PC-3 (cell line): ENCODE data around the gene SLC48A1. TPM values are rescaled to one million over a fixed set of nuclear protein-coding genes. Genes with fewer than 3 reads are reported as not detected.

Experiments
- ATAC-seq: fragments of 200-7000 bp; cut with Tn5 transposase; 2 replicates; pipeline ENCODE4 v1.9.1; 2020; ENCODE audit warnings: mild to moderate bottlenecking, moderate library complexity
- BruUV-seq: library from RNA; stranded (reverse); fragments of 400-500 nt; replicated peaks from 2 replicates; lab custom pipeline; 2021; lab: Mats Ljungman, UMichigan
- CTCF ChIA-PET: fragments of 300-600 bp; sonication (Branson Sonifier 250); formaldehyde crosslinking; loops from one replicate; lab custom pipeline; 2022; ENCODE audit warnings: antibody characterized with exemption; lab: Charles Lee
- POLR2A ChIA-PET: fragments of 300-600 bp; sonication (Branson Sonifier 250); formaldehyde crosslinking; loops from one replicate; lab custom pipeline; 2022; ENCODE audit warnings: antibody characterized with exemption; ENCODE audit not compliant: unreplicated experiment; lab: Charles Lee
- DNase-seq: peaks from one replicate; pipeline ENCODE4 v3.0.0-alpha.2; 2015
- H2AFZ ChIP-seq: fragments of 300-600 bp; sonication (generic); 2 replicates; pipeline ENCODE4 v1.6.0; 2016; ENCODE audit warnings: antibody characterized with exemption, low read length
- H3F3A ChIP-seq: fragments of 300-600 bp; sonication (generic); one replicate; pipeline ENCODE4 v1.6.0; 2017; ENCODE audit warnings: antibody characterized with exemption, low read length, control low read depth, mild to moderate bottlenecking; ENCODE audit not compliant: unreplicated experiment
- H3K27ac ChIP-seq: fragments of 300-600 bp; sonication (generic); 2 replicates; pipeline ENCODE4 v1.5.1; 2016; ENCODE audit warnings: mild to moderate bottlenecking, low read length
- H3K27me3 ChIP-seq: fragments of 300-600 bp; sonication (generic); 2 replicates; pipeline ENCODE4 v1.6.1; 2016; ENCODE audit warnings: low read length, mixed read lengths
- H3K36me3 ChIP-seq: fragments of 300-600 bp; sonication (generic); 2 replicates; pipeline ENCODE4 v1.6.1; 2016; ENCODE audit warnings: low read depth, mixed run types, low read length, mixed read lengths
- H3K4me1 ChIP-seq: fragments of 300-600 bp; sonication (generic); 2 replicates; pipeline ENCODE4 v1.5.1; 2016; ENCODE audit warnings: low read length; ENCODE audit not compliant: insufficient read depth
- H3K4me2 ChIP-seq: fragments of 300-600 bp; sonication (generic); 2 replicates; pipeline ENCODE4 v1.6.0; 2016; ENCODE audit warnings: low read length
- H3K4me3 ChIP-seq: fragments of 300-600 bp; sonication (generic); 2 replicates; pipeline ENCODE4 v1.5.1; 2016; ENCODE audit warnings: mild to moderate bottlenecking, low read length, mixed read lengths
- H3K79me2 ChIP-seq: fragments of 300-600 bp; sonication (generic); 2 replicates; pipeline ENCODE4 v1.6.1; 2017; ENCODE audit warnings: low read length, mixed read lengths
- H3K9ac ChIP-seq: fragments of 300-600 bp; sonication (generic); 2 replicates; pipeline ENCODE4 v1.6.0; 2016; ENCODE audit warnings: mild to moderate bottlenecking, low read length
- H3K9me2 ChIP-seq: fragments of 300-600 bp; sonication (generic); replicated peaks from 2 replicates; pipeline ENCODE4 v1.6.1; 2016; ENCODE audit warnings: mixed run types, low read length, mixed read lengths
- H3K9me3 ChIP-seq: fragments of 300-600 bp; sonication (generic); 2 replicates; pipeline ENCODE4 v1.6.1; 2016; ENCODE audit warnings: low read length, mixed read lengths
- H4K20me1 ChIP-seq: fragments of 300-600 bp; sonication (generic); 2 replicates; pipeline ENCODE4 v1.6.1; 2016; ENCODE audit warnings: low read length, mixed read lengths
- CTCF ChIP-seq: fragments of 300-600 bp; sonication (generic); conservative IDR thresholded peaks from 2 replicates; pipeline ENCODE4 v1.5.1; 2017; ENCODE audit warnings: antibody characterized with exemption, low read depth, mild to moderate bottlenecking, low read length
- EZH2 ChIP-seq: fragments of 300-600 bp; sonication (generic); IDR thresholded peaks from one replicate; pipeline ENCODE4 v1.6.1; 2017; ENCODE audit warnings: antibody characterized with exemption, mild to moderate bottlenecking, low read length; ENCODE audit not compliant: unreplicated experiment
- EZH2phosphoT487 ChIP-seq: fragments of 300-600 bp; sonication (generic); IDR thresholded peaks from 2 replicates; pipeline ENCODE4 v1.6.1; 2018; ENCODE audit warnings: mild to moderate bottlenecking, antibody characterized with exemption, low read length, borderline replicate concordance
- intact Hi-C: fragments of 100-400 bp; cut with micrococcal nuclease; formaldehyde crosslinking; loops from 2 replicates; pipeline ENCODE4 v1.9.0; 2023
- total RNA-seq: library from RNA; depleted of rRNA; stranded (reverse); fragments of >200 nt; gene quantifications from 2 replicates; pipeline ENCODE4 v1.2.3, GENCODE V29; 2014

SLC48A1 gene
- total RNA-seq, 1 experiment from 2014 or later: 21.4 TPM

DNA sequence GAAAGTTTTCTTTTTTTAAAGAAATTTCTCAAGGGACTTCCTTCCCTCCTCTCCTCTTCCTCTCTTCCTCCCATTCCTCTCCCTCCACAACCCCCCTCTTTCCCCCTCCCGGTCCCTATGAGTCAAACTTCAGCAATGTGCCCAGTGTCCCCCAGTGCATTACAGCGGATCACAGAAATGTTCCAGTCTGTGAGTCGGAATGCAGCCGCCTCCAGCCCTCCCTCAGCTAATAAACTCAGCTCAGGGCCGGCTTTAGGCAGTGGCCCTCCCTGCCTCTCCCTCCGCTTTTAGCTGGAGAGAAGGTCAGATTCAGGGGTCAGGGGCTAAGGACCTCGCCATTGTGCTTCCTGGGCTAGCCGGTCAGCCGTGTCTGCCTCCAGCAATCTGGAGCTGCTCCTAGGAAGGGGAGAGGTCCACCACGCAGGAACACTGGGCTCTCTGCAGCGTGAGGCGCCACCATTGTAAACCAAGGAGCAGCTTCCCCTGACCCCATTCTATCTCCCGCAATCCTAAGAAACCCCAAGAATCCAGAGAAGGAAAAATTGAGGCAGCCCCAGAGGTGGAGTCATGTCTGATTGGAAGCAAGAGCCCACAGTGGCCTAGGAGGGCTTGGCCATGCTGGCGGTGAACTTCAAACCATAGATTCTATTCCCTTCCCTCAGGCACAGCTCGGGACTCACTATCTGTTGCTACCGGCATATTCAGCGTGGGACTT is 47.8 kb downstream of the SLC48A1 start:
- Histone ChIP-seq H3K4me2 (peak overlapping the region; percentile 100), H3K79me2 (peaks cover 45% of the 10 kb centered on the region), H3K4me1 (peaks cover 77% of the 10 kb centered on the region), H3K27me3 (no peaks in the 10 kb centered on the region), H3K36me3 (no peaks in the 10 kb centered on the region), H3K9me2 (no peaks in the 10 kb centered on the region), H3K27ac (peak overlapping the region; percentile 92), H3F3A (peaks cover 4% of the 10 kb centered on the region), H2AFZ (peak overlapping the region; percentile 89), H4K20me1 (0 out of 2 replicates have a peak, but pooled peaks cover 19% of the 10 kb centered on the region), H3K9ac (peak overlapping the region; percentile 84), H3K9me3 (no peaks in the 10 kb centered on the region), H3K4me3 (peak overlapping the region; percentile 86)
- POLR2A ChIA-PET: interaction anchor here (0.5 to 0.9 kb wide), 5 partner anchors 8 to 1196 kb away, joined by 3 to 16 read pairs (median 8); no protein-coding TSS in a partner anchor
- CTCF ChIA-PET: interaction anchor here (0.8 to 1.1 kb wide), 4 partner anchors 15 to 115 kb away, joined by 3 to 5 read pairs (median 3); partner anchors contain the start of gene RPAP3
- DNase-seq: peak; percentile 97
- TF ChIP-seq EZH2 (no peak), EZH2phosphoT487 (no peak), CTCF (no peak)
- ATAC-seq: peak; percentile 77
- intact Hi-C loops: loop anchor here (1.0 to 10.0 kb wide), 2 partner anchors 17 to 124 kb away; no protein-coding TSS in a partner anchor
- BruUV-seq: TSS peak; percentile 75

GRCh38 chr12:47821346-47821706 is 48.3 kb downstream of the SLC48A1 start:
- ChIA-PET POLR2A (interaction anchor here (0.5 to 0.9 kb wide), 3 partner anchors 9 to 14 kb away, joined by 3 to 15 read pairs (median 8); no protein-coding TSS in a partner anchor), CTCF (interaction anchor here (1.0 to 1.1 kb wide), 2 partner anchors 16 to 115 kb away, joined by 3 read pairs; partner anchors contain the start of gene RPAP3)
- TF ChIP-seq CTCF (no peak), EZH2 (no peak), EZH2phosphoT487 (no peak)
- H3K9ac ChIP-seq: no peak overlapping the region
- peaks cover 4% of the 10 kb centered on the region for H3F3A ChIP-seq
- no peaks in the 10 kb centered on the region for H3K27me3 ChIP-seq
- no peak overlapping the region for H3K4me3 ChIP-seq
- ATAC-seq (no peak), DNase-seq (no peak)
- H3K9me2 ChIP-seq: no peaks in the 10 kb centered on the region
- no TSS peak for BruUV-seq
- peaks cover 40% of the 10 kb centered on the region for H3K79me2 ChIP-seq
- H2AFZ ChIP-seq: no peak overlapping the region
- H3K27ac ChIP-seq: peak overlapping the region; percentile 92
- no peaks in the 10 kb centered on the region for H3K36me3 ChIP-seq
- intact Hi-C loops: loop anchor here (10.0 kb wide), 1 partner anchor 123 kb away; no protein-coding TSS in a partner anchor
- peak overlapping the region; percentile 100 for H3K4me2 ChIP-seq
- peaks cover 82% of the 10 kb centered on the region for H3K4me1 ChIP-seq
- no peaks in the 10 kb centered on the region for H3K9me3 ChIP-seq
- H4K20me1 ChIP-seq: 0 out of 2 replicates have a peak, but pooled peaks cover 19% of the 10 kb centered on the region
